Endodermal cell (in vitro differentiated cells): ENCODE data around the gene CCDC144A. TPM values are rescaled to one million over a fixed set of nuclear protein-coding genes. Genes with fewer than 3 reads are reported as not detected.
"Not testable (repeated sequence)": the region's sequence is repeated elsewhere in the genome, so short reads cannot be mapped to it uniquely, and the experiment has no call there.

Experiments used
- DNase-seq: peaks from one replicate; pipeline ENCODE4 v3.0.0-alpha.2; 2017
- H3K27ac ChIP-seq: 2 replicates; pipeline ENCODE4 v1.5.1; 2013; ENCODE audit warnings: mild to moderate bottlenecking, low read depth, low read length, moderate library complexity
- H3K27me3 ChIP-seq: 2 replicates; pipeline ENCODE4 v1.6.1; 2013; ENCODE audit warnings: mild to moderate bottlenecking, low read length, moderate library complexity; ENCODE audit not compliant: insufficient read depth, control insufficient read depth, poor library complexity, severe bottlenecking
- H3K36me3 ChIP-seq: 2 replicates; pipeline ENCODE4 v1.7.0; 2013; ENCODE audit warnings: mild to moderate bottlenecking, low read length, moderate library complexity; ENCODE audit not compliant: control insufficient read depth, insufficient read depth
- H3K4me1 ChIP-seq: one replicate; pipeline ENCODE4 v1.7.0; 2013; ENCODE audit warnings: low read length; ENCODE audit not compliant: control insufficient read depth, insufficient read depth
- H3K4me3 ChIP-seq: 2 replicates; pipeline ENCODE4 v1.5.1; 2013; ENCODE audit warnings: mild to moderate bottlenecking, low read length, moderate library complexity
- H3K9ac ChIP-seq: 2 replicates; pipeline ENCODE4 v1.6.1; 2013; ENCODE audit warnings: mild to moderate bottlenecking, low read length, moderate library complexity; ENCODE audit not compliant: poor library complexity, severe bottlenecking; ENCODE audit errors: extremely low read depth
- H3K9me3 ChIP-seq: 2 replicates; pipeline ENCODE4 v1.6.1; 2013; ENCODE audit warnings: mild to moderate bottlenecking, low read length, moderate library complexity; ENCODE audit not compliant: control insufficient read depth
- H3K27ac Mint-ChIP-seq: 2 replicates; pipeline ENCODE4 v1.8.0; 2020; ENCODE audit warnings: mixed read lengths
- H3K27me3 Mint-ChIP-seq: 2 replicates; pipeline ENCODE4 v1.8.0; 2021; ENCODE audit warnings: mild to moderate bottlenecking, mixed read lengths; ENCODE audit not compliant: insufficient read depth
- H3K36me3 Mint-ChIP-seq: 2 replicates; pipeline ENCODE4 v1.8.0; 2020; ENCODE audit warnings: low read depth, mixed read lengths
- H3K4me1 Mint-ChIP-seq: 2 replicates; pipeline ENCODE4 v1.8.0; 2020; ENCODE audit warnings: mixed read lengths
- H3K4me3 Mint-ChIP-seq: 2 replicates; pipeline ENCODE4 v1.8.0; 2020; ENCODE audit warnings: mild to moderate bottlenecking, moderate library complexity, mixed read lengths
- H3K9me3 Mint-ChIP-seq: 2 replicates; pipeline ENCODE4 v1.8.0; 2020; ENCODE audit warnings: mild to moderate bottlenecking, mixed read lengths
- WGBS, 2 experiments: methylation state at CpG; one replicate each; pipeline versions ENCODE4 v1.1.5 to v1.1.7; 2013; ENCODE audit warnings: missing lambda C conversion rate in 2 of 2, mixed read lengths in 1 of 2; ENCODE audit not compliant: insufficient coverage in 1 of 2, insufficient read length in 1 of 2; 5-methylcytosine and 5-hydroxymethylcytosine counted together
- total RNA-seq, 2 donors: library from RNA; stranded (reverse); fragmentation: NEBNext Ultra II Directional in 1 of 2; extraction: Animal tissue kit (Norgen Biotek cat#: 25700) in 1 of 2; gene quantifications; 2 replicates in 1 of 2; 3 replicates in 1 of 2; pipeline ENCODE4 v1.2.1, GENCODE V29; 2021
- TF ChIP-seq, protein P1 (sequence below): fragments of 200-600 bp; sonication (generic); conservative IDR thresholded peaks from 2 replicates; pipeline ENCODE4 v1.5.0; 2021; ENCODE audit warnings: antibody characterized with exemption, mild to moderate bottlenecking

CCDC144A gene
- total RNA-seq, 2 donors from 2014 or later: 0.81 to 1.3 TPM

- H3K27me3 Mint-ChIP-seq: peaks cover 28% of the 10 kb centered on the region
- H3K9ac ChIP-seq: no peak overlapping the region
- H3K36me3 ChIP-seq: no peaks in the 10 kb centered on the region
- H3K4me3 ChIP-seq: no peak overlapping the region
- H3K36me3 Mint-ChIP-seq: no peaks in the 10 kb centered on the region
- no peaks in the 10 kb centered on the region for H3K9me3 Mint-ChIP-seq
- H3K27ac ChIP-seq: no peak overlapping the region
- H3K4me3 Mint-ChIP-seq: no peak overlapping the region
- no peaks in the 10 kb centered on the region for H3K9me3 ChIP-seq
- H3K4me1 Mint-ChIP-seq: peaks cover 25% of the 10 kb centered on the region
- peak; percentile 43 for DNase-seq
- 91 to 95% methylated on average over 7 of the region's 7 CpGs for WGBS, 2 experiments
- no peaks in the 10 kb centered on the region for H3K27me3 ChIP-seq
- TF ChIP-seq, protein P1, sequence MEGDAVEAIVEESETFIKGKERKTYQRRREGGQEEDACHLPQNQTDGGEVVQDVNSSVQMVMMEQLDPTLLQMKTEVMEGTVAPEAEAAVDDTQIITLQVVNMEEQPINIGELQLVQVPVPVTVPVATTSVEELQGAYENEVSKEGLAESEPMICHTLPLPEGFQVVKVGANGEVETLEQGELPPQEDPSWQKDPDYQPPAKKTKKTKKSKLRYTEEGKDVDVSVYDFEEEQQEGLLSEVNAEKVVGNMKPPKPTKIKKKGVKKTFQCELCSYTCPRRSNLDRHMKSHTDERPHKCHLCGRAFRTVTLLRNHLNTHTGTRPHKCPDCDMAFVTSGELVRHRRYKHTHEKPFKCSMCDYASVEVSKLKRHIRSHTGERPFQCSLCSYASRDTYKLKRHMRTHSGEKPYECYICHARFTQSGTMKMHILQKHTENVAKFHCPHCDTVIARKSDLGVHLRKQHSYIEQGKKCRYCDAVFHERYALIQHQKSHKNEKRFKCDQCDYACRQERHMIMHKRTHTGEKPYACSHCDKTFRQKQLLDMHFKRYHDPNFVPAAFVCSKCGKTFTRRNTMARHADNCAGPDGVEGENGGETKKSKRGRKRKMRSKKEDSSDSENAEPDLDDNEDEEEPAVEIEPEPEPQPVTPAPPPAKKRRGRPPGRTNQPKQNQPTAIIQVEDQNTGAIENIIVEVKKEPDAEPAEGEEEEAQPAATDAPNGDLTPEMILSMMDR: no peak
- H3K27ac Mint-ChIP-seq: no peak overlapping the region
- H3K4me1 ChIP-seq: peaks cover 9% of the 10 kb centered on the region
Measured at GRCh38 chr17:16817201-16817600, 127.2 kb downstream of the CCDC144A start.

DNA sequence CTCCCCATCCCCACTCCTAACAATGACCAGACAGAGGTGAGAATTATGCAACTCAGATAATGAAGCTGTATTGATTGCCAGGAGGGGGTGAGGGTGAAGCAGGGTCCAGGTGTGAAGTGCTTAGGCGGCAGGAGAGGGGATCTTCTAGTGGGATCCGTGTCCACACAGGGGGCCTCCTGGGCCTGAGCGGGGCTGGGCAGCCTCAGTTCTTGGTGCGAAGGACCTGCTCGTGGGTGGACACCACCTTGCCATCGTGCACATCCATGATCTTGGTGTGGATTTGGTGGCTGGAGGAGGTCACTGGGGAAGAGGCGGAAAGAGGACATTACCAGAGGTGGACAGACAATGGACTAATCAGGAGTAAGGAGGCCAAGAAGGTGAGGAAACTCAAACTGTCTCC is 127.9 kb downstream of the CCDC144A start:
- not testable (repeated sequence) for H3K9me3 Mint-ChIP-seq, H3K27ac ChIP-seq, H3K4me3 Mint-ChIP-seq, H3K4me3 ChIP-seq, H3K36me3 ChIP-seq, H3K9me3 ChIP-seq, H3K4me1 ChIP-seq, H3K36me3 Mint-ChIP-seq, H3K27me3 ChIP-seq, DNase-seq, H3K9ac ChIP-seq
- H3K27me3 Mint-ChIP-seq: peaks cover 27% of the 10 kb centered on the region
- peak overlapping the region; percentile 41 for H3K27ac Mint-ChIP-seq
- peaks cover 25% of the 10 kb centered on the region for H3K4me1 Mint-ChIP-seq
- 89 to 100% methylated on average over 4 to 7 of the region's 7 CpGs for WGBS, 2 experiments

GRCh38 chr17:16818340-16818739 is 128.3 kb downstream of the CCDC144A start:
- Mint-ChIP-seq H3K9me3 (no peaks in the 10 kb centered on the region), H3K4me3 (no peak overlapping the region), H3K27ac (peak overlapping the region; percentile 41), H3K36me3 (no peaks in the 10 kb centered on the region), H3K27me3 (peaks cover 27% of the 10 kb centered on the region), H3K4me1 (peaks cover 25% of the 10 kb centered on the region)
- H3K9me3 ChIP-seq: no peaks in the 10 kb centered on the region
- no peak overlapping the region for H3K27ac ChIP-seq
- H3K36me3 ChIP-seq: no peaks in the 10 kb centered on the region
- no peaks in the 10 kb centered on the region for H3K27me3 ChIP-seq
- TF ChIP-seq, protein P1: no peak
- H3K9ac ChIP-seq: no peak overlapping the region
- peak; percentile 90 for DNase-seq
- no peak overlapping the region for H3K4me3 ChIP-seq
- peaks cover 9% of the 10 kb centered on the region for H3K4me1 ChIP-seq
- WGBS, 2 experiments: 65 to 71% methylated on average over 5 of the region's 5 CpGs
